Activated CD4-positive, alpha-beta T cell treated with anti-CD3 and anti-CD28 coated beads, Interleukin-10, Interleukin-2, amounts not matched to agents 100 ng/mL and 50 ng/mL, durations not matched to agents 16 hours and 8 hours (primary cell): ENCODE measurements around the gene SLC2A13.
"Not testable (repeated sequence)": the region's sequence is repeated elsewhere in the genome, so short reads cannot be mapped to it uniquely, and the experiment has no call there.

Source experiments
- DNase-seq: peaks from one replicate; pipeline ENCODE4 v3.0.0-alpha.2; 2020

Gene SLC2A13

DNA sequence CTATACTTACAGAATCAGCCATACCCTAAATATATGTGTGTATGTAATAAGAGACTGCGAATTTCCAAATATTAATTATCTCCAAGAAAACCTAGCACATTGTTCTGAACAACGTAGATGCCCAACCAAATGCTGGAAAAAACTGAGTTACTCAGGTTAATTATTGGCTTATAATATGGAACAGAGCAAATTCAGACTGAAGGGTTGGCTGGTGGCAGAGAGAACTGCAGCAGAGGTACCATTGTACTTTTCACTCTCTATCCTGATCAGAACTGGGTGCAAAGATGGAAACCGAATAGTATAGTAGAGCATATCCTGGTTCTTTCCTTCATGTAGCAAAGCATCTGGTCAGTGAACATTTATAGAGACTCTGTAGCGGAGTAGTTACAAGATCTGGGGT is 185.7 kb downstream of the SLC2A13 start:
- DNase-seq: no peak

DNA sequence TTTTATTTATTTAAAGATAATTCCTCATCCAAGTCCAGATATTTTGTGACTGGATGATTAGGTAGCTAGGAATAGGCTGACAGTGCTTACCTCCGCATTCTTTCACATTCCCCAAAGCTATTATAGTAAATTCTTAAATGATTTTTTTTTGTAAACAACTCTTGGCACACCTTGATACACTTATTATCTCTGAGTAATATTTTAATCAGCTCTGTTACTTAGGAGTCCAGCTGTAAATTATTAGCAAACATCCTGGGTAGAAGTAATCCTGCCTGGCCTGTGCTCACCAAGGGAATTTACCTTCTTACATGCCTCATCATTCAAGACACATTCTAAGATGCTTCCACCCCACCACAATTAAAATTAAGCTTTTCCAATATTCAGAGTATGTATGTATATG is 186.1 kb downstream of the SLC2A13 start:
- DNase-seq: no peak

DNA sequence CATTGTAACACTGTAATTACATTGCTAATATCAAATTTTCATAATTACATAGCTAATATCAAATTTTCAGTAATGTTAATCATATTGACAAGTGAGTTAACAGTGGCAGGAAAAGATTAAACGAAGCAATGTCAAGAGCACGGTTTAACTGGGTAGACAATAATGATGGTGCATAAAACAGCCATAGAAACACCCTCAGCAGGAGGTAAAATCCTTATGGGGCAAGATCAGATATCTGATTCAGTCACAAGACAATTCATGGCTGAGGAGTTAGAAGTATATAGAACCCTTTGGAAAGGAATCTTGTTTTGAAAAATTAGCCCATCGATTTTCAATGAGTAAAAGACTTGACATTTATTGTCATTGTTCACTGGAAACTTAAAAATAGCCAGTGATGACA is 190.6 kb downstream of the SLC2A13 start:
- no peak for DNase-seq

DNA sequence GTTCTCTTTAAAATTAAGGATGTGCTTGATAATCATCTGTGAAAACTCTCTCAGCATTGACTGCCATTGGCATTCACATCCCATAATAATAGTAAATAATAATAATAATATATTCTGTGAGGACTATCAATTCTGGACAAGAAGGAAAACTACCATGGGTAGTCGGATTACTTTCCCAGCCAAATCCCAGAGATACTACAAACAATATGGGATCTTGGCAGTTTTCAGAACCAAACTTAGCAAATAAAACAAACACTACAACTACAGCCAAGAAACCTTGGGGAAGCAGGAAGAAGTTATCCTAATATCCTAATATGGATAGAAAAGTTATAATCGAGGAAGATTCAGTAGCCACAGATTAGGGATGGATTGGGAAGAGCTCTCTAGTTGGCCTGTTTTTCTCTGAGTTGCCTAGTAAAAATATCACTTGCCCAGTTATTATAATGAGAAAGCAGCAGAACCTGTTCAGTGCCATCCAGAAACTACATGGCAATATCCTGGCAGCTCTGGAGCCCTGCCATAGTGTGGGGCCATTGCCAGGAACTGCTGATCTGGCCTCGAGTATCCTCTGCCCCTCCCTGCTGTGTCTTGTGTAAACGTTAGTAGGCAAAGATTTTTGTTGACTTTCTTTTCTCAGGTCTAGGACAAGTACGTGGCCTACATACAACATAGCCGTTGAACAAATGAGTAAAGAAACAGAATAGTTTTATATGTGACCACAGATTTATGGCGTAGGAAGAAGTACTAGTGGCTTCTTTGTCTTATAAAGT is 193.5 kb downstream of the SLC2A13 start:
- DNase-seq: no peak

GRCh38 chr12:39906237-39906636 is 199.6 kb downstream of the SLC2A13 start:
- no peak for DNase-seq

- DNase-seq: no peak
Observed at GRCh38 chr12:39905152-39905551, 200.7 kb downstream of the SLC2A13 start.

GRCh38 chr12:39902821-39903220 is 203.1 kb downstream of the SLC2A13 start:
- DNase-seq: peak; percentile 25

DNA sequence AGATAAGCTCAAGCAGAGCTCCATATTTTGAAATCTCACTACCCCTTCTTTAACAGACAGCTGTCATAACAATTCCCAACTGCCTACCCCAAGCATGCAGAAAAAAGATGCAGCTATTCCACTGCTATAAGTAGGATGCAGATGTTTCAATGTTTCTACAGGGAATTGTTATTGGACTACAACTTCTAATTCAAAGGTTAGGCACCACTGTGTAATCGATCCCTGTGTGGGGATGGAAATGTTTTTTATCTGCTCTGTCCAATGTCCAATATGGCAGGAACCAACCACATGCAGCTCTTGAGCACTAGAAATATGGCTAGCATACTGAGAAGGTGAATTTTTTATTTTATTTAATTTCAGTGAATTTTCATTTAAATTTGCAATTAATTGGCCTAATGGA is 208.6 kb downstream of the SLC2A13 start:
- no peak for DNase-seq

- not testable (repeated sequence) for DNase-seq
Observed at GRCh38 chr12:39893388-39893787, 212.5 kb downstream of the SLC2A13 start.

- DNase-seq: no peak
Observed at GRCh38 chr12:39892146-39892545, 213.7 kb downstream of the SLC2A13 start.

DNA sequence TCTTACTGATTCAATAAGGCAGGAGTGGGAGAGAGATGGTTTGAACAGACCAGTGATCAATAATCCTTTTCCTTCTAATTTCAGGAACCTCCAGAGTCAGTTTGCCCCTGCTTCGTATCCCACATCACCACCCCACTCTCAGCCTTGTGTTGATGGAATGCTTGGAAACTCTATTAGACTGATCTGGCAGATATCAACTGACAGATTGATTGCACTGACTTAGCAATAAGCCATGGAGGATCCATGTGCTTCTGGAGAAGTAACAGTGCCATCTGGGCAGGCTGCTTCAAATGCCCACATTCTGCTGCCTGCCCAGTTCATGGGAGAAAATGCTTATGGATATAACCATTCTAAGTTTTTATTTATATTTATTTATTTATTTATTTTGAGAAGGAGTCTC is 218.0 kb downstream of the SLC2A13 start:
- DNase-seq: no peak

DNA sequence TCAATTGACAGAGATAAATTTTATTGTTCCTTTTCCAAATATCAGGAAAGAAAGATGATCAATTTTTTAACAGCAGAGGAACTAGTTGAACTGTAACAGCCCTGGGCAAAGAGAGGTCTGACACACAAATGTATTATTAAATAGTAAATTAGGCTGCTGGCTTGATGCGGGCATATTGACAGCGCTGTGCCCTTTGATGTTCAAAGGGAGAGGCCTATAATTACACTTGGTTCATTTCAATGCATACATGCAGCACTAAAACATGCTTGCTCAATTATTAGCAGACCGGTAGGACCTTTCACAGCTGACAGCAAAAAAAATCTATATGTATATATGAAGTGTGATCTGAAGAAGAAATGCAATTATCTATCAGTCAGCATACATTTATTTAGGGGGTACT is 219.8 kb downstream of the SLC2A13 start:
- DNase-seq: no peak

DNA sequence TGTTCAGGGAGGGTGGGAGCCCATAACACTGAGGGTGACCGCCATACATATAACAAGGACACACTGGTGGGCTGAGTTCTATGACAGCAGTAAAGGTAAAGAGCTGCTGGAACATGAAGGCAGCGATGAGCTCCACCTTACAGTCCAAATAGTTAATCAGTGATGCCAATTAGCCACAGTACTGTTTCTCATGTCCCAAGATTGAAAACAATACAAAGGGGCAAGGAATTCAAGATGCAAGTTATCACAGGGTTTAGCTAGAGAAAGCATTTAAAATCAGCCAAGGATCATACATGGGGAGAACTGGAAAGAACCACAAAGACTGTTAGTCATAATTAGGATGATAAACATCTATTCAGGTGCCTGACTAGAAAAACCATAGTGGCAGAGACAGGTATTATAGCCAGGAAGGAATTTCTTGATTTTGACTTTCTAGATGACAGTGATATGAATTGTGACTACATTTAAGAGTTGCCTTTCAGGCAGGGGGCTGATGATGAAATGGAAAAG is 221.2 kb downstream of the SLC2A13 start:
- no peak for DNase-seq

DNA sequence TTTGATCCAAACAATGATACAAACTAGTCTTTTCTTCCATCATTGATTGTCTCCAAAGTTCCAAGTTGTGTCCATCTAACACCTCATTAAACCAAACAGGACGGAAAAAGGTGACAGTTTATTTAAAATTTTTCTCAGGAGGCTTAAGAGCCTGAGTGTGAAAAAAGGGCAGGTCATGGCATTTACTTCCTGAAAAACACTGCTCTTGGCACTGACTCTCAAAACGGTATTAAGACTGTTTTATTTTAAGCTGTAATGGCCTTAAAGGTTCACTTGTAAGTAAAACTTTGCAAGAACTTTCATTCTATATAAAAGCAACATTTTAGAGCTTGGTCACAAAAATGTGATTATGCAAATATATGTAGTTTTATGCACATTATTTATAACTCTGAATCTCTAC is 222.5 kb downstream of the SLC2A13 start:
- no peak for DNase-seq

DNA sequence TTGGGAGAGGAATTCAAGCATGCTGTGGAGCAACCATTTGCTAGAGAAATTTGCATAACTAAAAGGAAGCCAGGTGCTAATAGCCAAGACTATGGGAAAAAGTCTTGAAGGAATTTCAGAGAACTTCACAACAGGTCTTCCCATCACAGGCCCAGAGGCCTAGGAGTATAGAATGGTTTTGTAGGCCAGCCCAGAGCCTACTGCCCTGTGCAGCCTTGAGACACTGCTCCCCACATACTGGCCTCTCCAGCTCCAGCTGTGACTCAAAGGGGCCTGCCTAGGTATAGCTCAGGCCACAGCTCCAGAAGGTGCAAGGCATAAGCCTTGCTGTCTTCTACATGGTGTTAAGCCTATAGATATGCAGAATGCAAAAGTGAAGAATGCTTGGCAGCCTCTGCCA is 227.1 kb downstream of the SLC2A13 start:
- no peak for DNase-seq

DNA sequence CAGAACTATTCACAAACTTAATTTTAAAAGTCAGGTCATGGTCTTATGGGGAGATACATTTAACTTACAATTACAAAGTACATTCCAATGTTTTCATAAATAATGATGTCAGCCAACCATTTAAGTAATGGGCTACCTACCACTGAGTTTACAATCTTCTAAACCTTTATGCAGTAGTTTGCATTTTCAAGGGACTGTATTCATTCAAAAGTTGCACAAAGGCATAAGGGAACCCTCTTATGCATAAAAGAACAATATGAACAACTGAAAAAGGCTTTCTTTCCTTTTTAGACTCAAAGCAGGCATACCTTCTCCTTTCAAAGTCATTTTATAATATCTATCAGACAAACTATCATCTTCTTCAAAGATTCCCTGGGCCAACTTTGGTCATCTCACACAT is 230.2 kb downstream of the SLC2A13 start:
- DNase-seq: no peak

GRCh38 chr12:39874785-39875184 is 231.1 kb downstream of the SLC2A13 start:
- DNase-seq: no peak

- no peak for DNase-seq
Observed at GRCh38 chr12:39873065-39873464, 232.8 kb downstream of the SLC2A13 start.

DNA sequence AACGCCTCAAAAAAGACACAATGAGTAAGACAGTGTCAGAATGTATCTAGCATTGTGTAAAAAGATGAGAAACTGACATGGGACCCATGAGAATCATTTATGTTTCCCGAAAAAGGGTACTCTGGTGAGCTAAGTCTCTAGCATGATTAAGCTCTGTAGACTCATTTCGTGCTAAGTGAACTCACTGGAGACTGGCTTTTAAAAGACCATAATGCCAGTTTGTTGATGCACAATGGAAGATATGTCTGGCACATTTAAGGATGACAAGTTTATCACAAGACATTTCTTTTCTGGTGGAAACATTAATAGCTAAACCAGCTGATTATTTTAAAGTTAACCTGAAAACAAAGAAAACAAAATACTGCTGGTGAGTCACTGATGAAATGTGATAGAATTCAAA is 233.5 kb downstream of the SLC2A13 start:
- DNase-seq: no peak

DNA sequence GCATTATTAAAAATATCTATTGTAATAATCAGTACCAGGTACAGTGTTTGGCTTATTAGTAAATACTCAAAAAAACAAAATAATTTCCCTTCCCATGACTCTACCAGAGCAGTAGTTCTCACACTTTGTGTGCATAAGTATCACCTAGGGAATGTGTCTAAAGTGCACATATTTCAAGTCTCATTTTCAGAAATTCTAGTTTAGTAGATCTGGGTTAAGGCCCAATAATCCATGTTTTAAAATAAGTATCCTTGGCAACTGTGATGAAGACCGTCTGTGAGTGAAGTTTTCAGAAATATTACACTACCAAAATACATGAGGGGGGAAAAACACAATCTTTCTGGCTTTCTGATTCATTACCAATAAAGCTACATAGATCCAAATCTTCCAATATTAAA is 237.6 kb downstream of the SLC2A13 start:
- DNase-seq: no peak

GRCh38 chr12:39867631-39868327 is 238.1 kb downstream of the SLC2A13 start:
- no peak for DNase-seq

DNA sequence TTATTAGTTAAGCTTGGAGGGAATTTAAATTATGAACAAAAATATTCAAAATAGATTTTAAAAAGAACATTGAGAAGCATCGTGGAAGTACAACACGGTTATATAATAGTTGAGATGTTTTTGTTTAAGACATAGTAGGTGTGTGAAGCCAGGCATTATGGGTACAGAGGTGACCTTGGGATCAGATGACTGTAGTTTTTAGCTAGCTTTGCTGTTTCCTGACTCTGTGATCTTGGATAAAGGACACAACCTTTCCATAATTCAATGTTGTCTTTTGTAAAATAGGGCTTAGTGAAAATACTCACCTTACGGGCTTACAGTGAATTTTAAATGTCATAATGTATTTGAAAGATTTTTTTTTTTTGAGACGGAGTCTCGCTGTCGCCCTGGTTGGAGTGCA is 239.7 kb downstream of the SLC2A13 start:
- no peak for DNase-seq

GRCh38 chr12:39860695-39861094 is 245.2 kb downstream of the SLC2A13 start:
- no peak for DNase-seq

- DNase-seq: no peak
Observed at GRCh38 chr12:39853003-39853402, 252.9 kb downstream of the SLC2A13 start.

- no peak for DNase-seq
Observed at GRCh38 chr12:39852346-39852745, 253.5 kb downstream of the SLC2A13 start.
